ENCODE data around the gene CDC42BPA. TPM values are rescaled to one million over a fixed set of nuclear protein-coding genes. Genes with fewer than 3 reads are reported as not detected.

The CDC42BPA gene
- total and polyA plus RNA-seq, 2 donors (not counting 1 experiment from before 2014, with no cell fraction given): 26.4 to 77.1 TPM

- Histone ChIP-seq H3K4me3 (replicated peaks in 1 of 4; ENCODE audit: control extremely low read depth in 1 of 4, insufficient read depth in 1 of 4, low read depth in 3 of 4, low read length in 4 of 4) (no peak overlapping the region), H3K79me2 (ENCODE audit: control insufficient read depth, insufficient read depth, low read length) (no peaks in the 10 kb centered on the region), H2AFZ (ENCODE audit: low read length) (no peak overlapping the region), H3K4me2 (ENCODE audit: extremely low read depth, insufficient read depth, low read length) (peak overlapping the region; percentile 36), H4K20me1 (ENCODE audit: control insufficient read depth, extremely low read depth, insufficient read depth, low read length) (no peaks in the 10 kb centered on the region), H3K4me1 (ENCODE audit: control insufficient read depth, extremely low read depth, insufficient read depth, low read length) (peaks cover 12% of the 10 kb centered on the region), H3K9me3 (ENCODE audit: control insufficient read depth, insufficient read depth, low read depth, low read length) (no peaks in the 10 kb centered on the region), H3K27ac (ENCODE audit: insufficient read depth, low read length) (peak overlapping the region; percentile 74), H3K27me3 (ENCODE audit: control insufficient read depth, insufficient read depth, low read length) (no peaks in the 10 kb centered on the region), H3K9ac (ENCODE audit: insufficient read depth, low read length) (no peak overlapping the region), H3K36me3 (ENCODE audit: control insufficient read depth, insufficient read depth, low read length) (no peaks in the 10 kb centered on the region)
- TF ChIP-seq CTCF (conservative IDR thresholded peaks at IDR 0.05 in 1 of 2, IDR thresholded peaks at IDR 0.05 in 1 of 2; ENCODE audit: low read depth in 1 of 2, low read length in 2 of 2) (no peak), EZH2 (IDR thresholded peaks at IDR 0.05; ENCODE audit: low read length, missing control alignments) (no peak)
- no peak for DNase-seq (ENCODE audit: low read depth in 2 of 2)
These were observed 39.6 kb upstream of the CDC42BPA start for GRCh38 chr1:227357927-227358302.

- no peaks in the 10 kb centered on the region for H3K79me2 ChIP-seq (ENCODE audit: control insufficient read depth, insufficient read depth, low read length)
- peak overlapping the region; percentile 74 for H3K27ac ChIP-seq (ENCODE audit: insufficient read depth, low read length)
- TF ChIP-seq EZH2 (IDR thresholded peaks at IDR 0.05; ENCODE audit: low read length, missing control alignments) (no peak), CTCF (conservative IDR thresholded peaks at IDR 0.05 in 1 of 2, IDR thresholded peaks at IDR 0.05 in 1 of 2; ENCODE audit: low read depth in 1 of 2, low read length in 2 of 2) (no peak)
- H3K36me3 ChIP-seq (ENCODE audit: control insufficient read depth, insufficient read depth, low read length): no peaks in the 10 kb centered on the region
- H3K27me3 ChIP-seq (ENCODE audit: control insufficient read depth, insufficient read depth, low read length): no peaks in the 10 kb centered on the region
- H2AFZ ChIP-seq (ENCODE audit: low read length): no peak overlapping the region
- no peak overlapping the region for H3K4me3 ChIP-seq (replicated peaks in 1 of 4; ENCODE audit: control extremely low read depth in 1 of 4, insufficient read depth in 1 of 4, low read depth in 3 of 4, low read length in 4 of 4)
- DNase-seq (ENCODE audit: low read depth in 2 of 2): peak; percentile 87 to 89
- H3K9me3 ChIP-seq (ENCODE audit: control insufficient read depth, insufficient read depth, low read depth, low read length): no peaks in the 10 kb centered on the region
- peak overlapping the region; percentile 47 for H3K4me2 ChIP-seq (ENCODE audit: extremely low read depth, insufficient read depth, low read length)
- no peak overlapping the region for H3K9ac ChIP-seq (ENCODE audit: insufficient read depth, low read length)
- peaks cover 12% of the 10 kb centered on the region for H3K4me1 ChIP-seq (ENCODE audit: control insufficient read depth, extremely low read depth, insufficient read depth, low read length)
- no peaks in the 10 kb centered on the region for H4K20me1 ChIP-seq (ENCODE audit: control insufficient read depth, extremely low read depth, insufficient read depth, low read length)
These were observed 39.1 kb upstream of the CDC42BPA start for GRCh38 chr1:227357171-227357926.

GRCh38 chr1:227356620-227357146 lies 38.4 kb upstream of the CDC42BPA start:
- no peak for TF ChIP-seq CTCF (conservative IDR thresholded peaks at IDR 0.05 in 1 of 2, IDR thresholded peaks at IDR 0.05 in 1 of 2; ENCODE audit: low read depth in 1 of 2, low read length in 2 of 2)
- no peaks in the 10 kb centered on the region for H3K36me3 ChIP-seq (ENCODE audit: control insufficient read depth, insufficient read depth, low read length)
- H3K4me1 ChIP-seq (ENCODE audit: control insufficient read depth, extremely low read depth, insufficient read depth, low read length): peaks cover 12% of the 10 kb centered on the region
- peak overlapping the region; percentile 74 for H3K27ac ChIP-seq (ENCODE audit: insufficient read depth, low read length)
- H3K4me2 ChIP-seq (ENCODE audit: extremely low read depth, insufficient read depth, low read length): peak overlapping the region; percentile 47
- H4K20me1 ChIP-seq (ENCODE audit: control insufficient read depth, extremely low read depth, insufficient read depth, low read length): no peaks in the 10 kb centered on the region
- no peak overlapping the region for H3K9ac ChIP-seq (ENCODE audit: insufficient read depth, low read length)
- no peak overlapping the region for H2AFZ ChIP-seq (ENCODE audit: low read length)
- peak in 1 of 2 donors; percentile 14 for DNase-seq (ENCODE audit: low read depth in 2 of 2)
- H3K79me2 ChIP-seq (ENCODE audit: control insufficient read depth, insufficient read depth, low read length): no peaks in the 10 kb centered on the region
- no peaks in the 10 kb centered on the region for H3K27me3 ChIP-seq (ENCODE audit: control insufficient read depth, insufficient read depth, low read length)
- no peak overlapping the region for H3K4me3 ChIP-seq (replicated peaks in 1 of 4; ENCODE audit: control extremely low read depth in 1 of 4, insufficient read depth in 1 of 4, low read depth in 3 of 4, low read length in 4 of 4)
- H3K9me3 ChIP-seq (ENCODE audit: control insufficient read depth, insufficient read depth, low read depth, low read length): no peaks in the 10 kb centered on the region
